IPS DF 4.7 (cell line): ENCODE measurements around the gene TLR1.
"Not testable (repeated sequence)": the region's sequence is repeated elsewhere in the genome, so short reads cannot be mapped to it uniquely, and the experiment has no call there.

Experiments
- DNase-seq: peaks from one replicate; pipeline ENCODE4 v3.0.0-alpha.2; 2013; ENCODE audit warnings: low spot score; ENCODE audit errors: extremely low read depth

Gene TLR1

DNA sequence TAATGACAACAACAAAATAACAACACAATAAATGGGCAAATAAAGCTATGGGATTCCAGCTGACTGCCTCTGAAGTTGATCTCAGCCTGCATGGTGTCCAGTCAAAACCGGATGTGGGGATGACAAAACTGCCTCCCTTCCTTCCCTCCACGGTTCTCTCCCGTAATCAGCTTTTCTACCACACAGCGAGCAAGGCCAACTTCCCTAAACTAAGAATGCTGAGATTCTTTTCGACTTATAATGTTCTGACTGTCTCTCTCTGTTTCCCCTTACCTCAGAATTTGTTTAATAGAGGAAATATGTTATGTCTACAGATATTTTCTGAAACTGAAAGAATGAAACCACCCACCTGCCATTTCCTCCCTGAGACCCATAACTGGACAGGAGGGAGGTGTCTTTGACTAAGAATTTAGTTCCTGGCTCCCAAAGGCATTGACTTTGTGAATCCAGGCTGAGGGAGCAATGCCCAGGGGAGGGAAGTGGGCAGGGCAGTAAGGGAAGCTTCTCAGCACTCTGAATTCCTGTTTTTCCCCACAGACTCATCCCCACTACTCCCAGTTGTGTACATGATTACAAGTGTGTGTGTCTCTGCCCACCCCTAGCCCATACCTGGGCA, 1.0 kb upstream of the TLR1 start:
- DNase-seq = no peak

DNA sequence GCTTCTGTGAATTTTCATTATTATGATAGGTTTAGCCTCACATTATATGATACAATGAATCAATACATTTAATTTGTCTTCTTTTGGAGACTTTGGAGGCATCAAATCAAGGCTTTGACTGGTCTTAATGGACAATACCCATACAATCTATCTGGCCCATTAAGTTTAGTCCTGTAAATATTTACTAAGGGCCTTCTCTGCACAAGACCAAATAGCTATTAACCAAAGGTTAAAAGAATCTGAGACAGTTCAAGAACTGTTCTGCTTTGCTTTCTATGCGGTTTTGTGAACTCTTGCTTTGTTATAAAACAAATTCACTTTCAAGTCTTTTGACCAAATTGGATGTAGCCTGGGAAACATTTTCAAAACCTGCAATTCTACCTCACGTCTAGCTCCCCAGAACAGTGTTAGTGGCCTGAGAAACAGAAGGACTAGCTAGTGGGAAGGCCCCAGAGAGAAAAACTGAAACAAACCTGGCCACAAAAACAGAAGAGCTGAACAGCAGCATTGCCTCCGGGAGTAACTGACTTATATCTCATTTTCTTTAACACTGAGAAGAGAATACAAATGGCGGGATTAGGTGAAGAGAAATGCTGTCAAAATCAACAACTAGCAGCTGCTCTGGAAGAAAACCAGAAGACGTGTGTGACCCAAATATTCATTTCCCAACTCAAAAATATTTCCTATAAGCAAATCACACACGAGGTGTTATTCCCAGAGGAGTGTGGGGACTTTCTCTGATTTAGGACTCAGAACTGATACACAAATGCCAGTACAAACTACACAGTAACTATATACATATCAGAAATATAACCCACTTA, 548 bp downstream of the TLR1 start:
- DNase-seq = no peak

DNA sequence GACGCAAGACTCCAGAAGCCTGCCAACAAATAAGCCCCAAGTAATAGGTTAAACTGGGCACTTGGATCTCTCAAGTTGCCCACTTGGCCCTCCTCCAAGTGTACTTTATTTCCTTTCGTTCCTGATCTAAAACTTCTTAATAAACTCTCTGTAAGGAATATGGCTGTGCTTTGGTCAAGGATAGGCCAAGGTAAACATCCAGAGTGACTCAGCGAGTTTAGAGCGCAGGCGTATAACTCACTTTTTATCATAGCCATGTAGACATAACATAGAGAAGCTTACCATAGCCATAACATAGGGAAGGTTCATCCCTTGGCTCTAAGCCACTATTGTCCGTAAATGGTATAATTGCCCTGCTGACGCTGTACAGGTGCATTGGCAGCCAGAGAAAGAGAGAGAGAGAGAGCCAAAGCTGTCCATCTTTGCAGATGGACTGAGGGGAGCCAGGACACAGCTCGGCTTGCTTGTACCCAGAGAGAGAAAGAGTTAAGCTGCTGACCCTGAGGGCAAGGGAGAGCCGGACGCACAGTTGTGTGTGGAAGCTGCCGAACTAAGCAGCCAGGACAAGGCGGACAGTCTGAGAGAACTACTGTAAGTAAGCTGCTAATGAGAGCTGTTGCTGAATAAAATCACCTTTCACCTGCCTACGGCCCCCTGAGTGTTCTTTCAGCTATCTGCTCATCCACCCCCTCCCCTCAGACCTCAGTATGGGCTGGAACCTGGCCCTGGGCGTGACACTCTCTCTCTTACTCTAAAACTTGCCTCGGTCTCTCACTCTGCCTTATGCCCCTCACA, 1.8 kb downstream of the TLR1 start:
- no peak for DNase-seq

DNA sequence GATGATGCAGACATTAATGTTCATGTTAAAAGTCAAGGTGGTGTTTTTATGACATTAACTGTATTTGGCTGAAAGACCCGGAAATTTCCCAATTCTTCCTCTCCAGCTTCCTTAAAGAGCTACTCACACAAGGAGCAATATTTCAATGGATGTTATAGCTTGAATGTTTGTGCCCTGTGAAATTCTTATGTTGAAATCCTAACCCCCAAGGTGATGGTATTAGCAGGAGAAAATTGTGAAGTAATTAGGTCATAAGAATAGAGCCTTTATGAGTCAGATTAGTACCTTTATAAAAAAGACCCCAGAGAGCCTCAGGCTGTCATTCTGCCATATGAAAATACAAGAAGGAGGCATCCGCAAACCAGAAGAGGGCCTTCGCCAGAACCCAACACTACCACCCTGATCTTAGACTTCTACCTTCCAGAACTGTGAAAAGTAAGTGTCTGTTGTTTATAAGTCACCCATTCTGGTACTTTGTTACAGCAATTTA, 3.6 kb downstream of the TLR1 start:
- DNase-seq = no peak

DNA sequence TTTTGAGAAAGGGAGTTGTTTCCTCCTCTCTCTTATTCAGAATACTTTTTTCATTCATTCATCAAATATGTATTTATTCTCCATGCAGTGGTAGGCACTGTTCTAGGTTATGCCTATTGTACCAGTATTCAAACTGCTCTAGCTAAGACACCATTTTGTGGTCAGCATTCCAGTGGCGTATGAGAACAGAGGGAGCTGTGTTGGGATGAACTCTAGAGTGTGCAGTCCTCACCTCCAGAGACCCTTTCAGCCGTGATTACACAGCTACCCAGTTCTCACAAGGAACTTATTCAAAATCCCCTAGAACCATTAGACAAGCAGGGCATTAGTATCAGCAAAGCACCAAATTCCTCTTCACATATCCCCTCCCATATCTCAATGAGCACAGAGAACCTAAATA, 4.2 kb downstream of the TLR1 start:
- DNase-seq = no peak

DNA sequence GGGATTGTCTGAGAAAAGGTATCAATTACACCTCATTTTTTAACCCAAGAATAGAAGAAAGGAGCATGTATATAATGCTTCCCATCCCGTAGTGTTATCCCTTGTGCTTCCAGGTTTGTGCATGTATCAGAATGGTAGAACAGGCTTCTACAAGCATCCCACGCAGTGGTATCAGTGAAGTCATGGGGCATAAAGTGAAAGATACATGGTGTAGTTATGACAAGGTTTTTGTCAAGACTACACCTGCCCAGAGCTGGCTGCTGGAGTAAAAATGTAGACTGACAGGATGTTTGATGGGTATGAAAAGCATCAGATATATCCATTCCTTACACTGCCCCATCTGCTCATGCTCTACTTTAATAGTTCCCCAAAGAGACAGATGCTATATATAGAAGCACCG, 9.5 kb downstream of the TLR1 start:
- DNase-seq = no peak

DNA sequence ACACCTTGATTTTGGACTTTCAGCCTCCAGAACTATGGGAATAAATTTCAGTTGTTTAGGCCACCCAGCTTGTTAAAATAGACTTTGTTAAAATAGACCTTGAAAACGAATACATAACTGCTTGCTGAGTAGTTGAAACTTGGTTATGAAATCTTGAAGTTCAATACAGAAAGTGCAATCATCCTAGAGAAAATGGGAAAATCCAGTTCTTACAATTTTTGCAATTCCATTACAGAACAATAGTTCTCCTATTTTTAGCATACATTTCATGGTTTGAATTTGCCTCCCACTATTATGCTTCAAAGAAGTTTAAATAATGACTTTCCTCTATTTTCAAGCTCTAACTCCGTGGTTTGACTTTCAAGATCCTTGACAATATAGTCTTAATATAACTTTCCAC, 10.5 kb downstream of the TLR1 start:
- DNase-seq = no peak

DNA sequence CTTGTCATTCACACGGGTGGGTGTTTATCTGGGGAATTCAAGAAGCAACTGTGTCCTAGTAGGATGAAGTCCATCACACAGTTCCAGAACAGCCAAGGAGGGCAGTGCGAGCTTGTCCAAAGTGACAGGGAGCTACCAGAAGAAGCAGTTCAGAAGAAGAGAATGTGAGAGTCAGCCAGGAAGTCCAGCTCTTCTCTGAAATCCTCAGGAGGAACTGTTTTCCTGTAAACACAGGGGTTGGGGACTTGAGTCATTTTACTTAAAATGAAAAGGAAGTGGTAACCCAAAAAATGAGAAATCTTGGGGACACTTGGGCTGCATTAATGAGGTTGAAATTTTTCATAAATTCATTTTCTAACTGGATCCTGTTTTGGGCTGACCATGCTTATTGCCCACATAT, 13.6 kb downstream of the TLR1 start:
- no peak for DNase-seq

DNA sequence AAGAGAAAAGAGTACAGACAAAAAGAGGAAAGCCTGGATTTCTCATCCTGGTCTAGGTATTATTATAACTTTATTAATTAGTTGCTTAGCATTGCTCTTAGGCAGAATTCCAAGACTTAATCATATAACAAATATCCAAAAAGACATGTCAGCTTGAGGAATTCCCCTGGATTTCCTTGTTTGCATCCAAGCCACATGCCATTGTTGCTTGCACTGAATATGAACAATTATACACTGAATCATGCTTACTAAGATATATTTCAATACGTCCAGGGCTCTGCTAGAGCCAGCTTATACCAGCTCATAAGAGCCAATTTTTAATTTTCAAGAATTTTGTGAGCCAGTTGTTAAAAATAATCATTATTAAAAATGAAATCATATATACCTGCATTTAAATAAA, 16.3 kb downstream of the TLR1 start:
- no peak for DNase-seq

DNA sequence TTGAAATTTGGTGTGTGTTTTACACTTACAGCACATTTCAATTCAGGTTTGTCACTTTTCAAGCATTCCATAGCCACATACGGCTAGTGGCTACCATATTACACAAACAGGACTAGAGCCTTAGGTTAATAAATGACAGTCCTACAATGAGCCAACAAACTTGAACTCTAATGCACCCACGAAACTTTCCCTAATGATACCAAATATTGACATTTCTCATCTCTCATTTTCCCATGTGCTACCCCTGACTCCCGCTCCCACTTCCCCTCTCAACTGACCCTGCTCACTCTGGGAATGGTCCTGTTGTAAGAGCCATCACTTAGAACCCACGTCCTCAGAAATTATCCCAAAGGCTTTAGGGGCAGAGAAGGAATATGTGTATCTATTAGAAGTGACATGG, 16.9 kb downstream of the TLR1 start:
- no peak for DNase-seq

DNA sequence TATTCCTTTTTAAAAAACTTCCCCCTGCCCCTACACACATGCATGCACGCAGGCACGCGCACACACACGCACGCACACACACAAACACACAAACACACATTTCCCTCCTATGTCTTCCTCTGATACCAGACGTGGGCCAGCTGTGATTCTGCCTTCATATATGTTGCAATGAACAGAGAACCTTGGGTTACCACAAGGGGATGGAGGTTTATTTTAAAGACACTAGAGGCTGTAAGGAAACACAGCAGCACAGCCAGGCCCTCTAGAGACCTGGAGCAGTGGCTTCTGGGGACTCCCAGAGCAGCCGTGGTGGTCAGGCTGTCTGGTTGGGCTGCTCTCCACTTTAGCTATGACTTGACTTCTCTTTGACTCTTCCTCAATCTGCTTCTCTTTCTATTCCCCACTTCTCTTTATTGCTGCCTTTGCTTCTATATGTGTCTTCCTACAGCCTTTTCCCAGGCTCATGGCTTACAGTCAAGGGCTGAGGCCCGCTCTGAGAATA, 18.6 kb downstream of the TLR1 start:
- DNase-seq = no peak

DNA sequence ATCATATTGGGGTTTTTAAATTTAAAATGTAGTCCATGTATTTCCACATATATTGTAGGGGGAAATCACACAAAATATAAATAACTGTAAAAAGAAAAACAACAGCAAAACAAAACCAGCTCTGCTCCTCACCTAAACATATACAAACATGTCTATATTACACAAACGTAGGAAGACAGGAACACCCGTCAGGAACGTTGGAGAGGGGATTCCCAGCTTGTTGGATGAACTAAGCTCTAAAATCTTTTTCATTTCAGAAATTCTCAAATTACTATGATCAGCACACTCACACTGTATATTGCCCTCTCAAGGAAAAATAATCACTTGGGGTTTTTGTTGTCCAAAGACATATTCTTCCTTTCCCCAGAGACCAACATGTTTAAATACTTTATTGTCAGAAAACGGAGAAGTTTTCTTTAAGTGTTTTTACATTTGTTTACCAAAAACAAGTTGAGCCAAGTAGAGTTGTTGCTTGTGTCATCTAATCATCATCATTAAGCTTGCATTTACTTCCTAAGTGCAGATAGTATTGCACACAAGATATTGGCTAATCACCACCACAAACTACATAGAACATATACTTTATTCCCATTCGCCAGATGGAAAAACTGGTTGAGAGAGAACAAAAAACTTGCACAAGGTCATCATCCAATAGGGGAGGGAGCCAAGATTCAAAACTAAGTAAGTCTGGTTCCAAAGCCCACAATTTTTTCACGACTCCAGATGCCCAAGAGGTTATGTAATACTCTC, 19.4 kb downstream of the TLR1 start:
- no peak for DNase-seq

DNA sequence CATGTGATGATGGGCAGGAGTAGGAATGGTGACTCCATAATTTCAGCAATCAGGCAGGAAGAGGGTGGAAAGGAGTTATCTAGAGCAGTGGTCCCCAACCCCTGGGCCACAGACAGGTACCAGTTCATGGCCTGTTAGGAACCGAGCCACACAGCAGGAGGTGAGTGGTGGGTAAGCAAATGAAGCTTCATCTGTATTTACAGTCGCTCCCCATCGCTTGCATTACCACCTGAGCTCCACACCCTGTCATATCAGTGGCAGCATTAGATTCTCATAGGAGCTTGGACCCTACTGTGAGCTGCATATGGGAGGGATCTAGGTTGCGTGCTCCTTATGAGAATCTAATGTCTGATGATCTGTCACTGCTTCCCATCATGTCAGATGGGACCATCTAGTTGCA, 20.4 kb downstream of the TLR1 start:
- DNase-seq = no peak

DNA sequence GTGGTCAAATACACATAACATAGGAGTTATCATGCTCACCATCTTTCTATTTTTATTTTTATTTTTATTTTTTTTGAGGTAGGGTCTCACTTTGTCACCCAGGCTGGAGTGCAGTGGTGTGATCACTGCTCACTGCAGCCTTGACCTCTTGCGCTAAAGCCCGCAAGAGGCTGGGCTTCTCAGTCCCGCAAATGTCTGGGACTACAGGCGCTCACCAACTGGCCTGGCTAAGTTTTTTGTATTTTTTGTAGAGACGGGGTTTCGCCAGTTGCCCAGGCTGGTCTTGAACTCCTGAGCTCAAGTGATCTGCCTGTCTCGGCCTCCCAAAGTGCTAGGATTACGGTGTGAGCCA, 21.5 kb downstream of the TLR1 start:
- DNase-seq = no peak

DNA sequence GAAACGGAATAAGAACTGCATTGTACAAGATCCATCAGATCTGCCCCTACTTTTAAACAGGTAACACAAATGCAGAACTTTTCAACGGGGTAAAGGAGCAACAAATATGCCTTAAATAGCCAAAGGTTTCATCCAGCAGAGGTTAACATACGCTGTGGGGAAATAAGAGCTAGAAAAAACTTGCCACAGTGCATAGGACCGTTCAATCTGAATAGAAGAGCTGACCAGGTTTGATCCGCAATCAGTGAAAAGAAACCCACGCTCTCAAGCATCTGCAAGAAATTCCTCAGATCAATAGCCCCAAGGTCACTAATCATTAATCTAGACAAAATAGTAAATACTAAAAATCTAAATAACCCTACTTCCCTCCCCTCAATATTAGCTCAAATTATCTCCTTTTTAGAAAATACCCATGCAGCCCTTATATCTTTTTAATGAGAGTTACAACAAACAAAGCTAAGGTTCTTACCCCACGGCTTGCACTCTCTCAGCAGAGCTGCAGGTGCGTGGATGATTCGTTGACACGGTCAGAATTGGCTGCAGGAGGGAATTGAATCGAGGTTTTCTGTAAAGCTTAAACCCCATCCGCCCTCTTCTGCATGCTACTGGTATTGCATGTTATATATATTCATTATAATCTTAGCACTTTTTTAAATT, 22.0 kb downstream of the TLR1 start, which contains the start of gene TLR10:
Gene TLR10, minus strand, starts transcription at position 539 of the 657 bp plus-strand sequence. CDS start 7,400 bp downstream, outside the sequence.
- peak; percentile 11 for DNase-seq

DNA sequence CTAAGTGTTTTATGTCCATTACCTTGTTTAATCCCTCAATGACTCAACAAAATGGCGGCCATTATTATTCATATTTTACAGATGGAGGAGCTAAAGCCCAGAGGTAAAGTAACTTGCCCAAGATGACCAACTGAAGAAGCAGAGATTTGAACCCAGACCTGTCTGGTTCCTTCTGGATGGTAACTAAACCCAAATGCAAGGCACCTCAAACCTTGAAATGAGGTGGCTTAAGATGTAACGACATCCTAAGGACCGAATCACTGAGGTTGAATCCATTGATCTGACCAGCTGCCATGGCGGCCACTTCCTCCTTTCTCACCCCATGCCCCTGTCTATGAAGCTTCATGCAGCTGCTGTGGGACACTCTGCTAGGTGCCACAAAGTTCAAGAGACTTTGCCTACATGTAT, 22.7 kb downstream of the TLR1 start:
- DNase-seq = no peak

DNA sequence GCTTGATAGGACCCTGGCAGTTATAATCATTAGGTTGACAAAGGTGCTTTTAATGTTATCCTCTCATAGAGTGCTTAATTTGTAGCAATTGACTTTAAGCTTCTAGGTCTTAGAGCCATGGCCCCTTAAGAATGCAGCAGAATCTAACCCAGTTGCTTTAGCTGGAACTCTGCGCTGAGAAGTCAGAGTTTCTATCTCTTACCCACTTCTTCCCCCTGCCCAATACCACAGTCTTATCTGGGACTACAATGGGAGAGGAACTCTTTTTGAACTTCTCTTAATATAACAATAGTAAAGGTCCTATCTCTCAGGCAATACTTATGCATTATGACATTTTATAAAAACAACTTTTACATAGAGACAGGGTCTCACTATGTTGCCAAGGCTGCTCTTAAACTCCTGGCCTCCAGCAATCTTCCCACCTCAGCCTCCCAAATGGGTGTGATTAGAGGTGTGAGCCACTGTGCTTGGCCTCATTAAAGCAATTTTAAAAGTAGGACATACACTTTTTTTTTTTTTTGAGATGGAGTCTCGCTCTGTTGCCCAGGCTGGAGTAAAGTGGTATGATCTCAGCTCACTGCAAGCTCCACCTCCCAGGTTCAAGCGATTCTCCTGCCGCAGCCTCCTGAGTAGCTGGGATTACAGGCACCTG, 23.6 kb downstream of the TLR1 start:
- DNase-seq = no peak

DNA sequence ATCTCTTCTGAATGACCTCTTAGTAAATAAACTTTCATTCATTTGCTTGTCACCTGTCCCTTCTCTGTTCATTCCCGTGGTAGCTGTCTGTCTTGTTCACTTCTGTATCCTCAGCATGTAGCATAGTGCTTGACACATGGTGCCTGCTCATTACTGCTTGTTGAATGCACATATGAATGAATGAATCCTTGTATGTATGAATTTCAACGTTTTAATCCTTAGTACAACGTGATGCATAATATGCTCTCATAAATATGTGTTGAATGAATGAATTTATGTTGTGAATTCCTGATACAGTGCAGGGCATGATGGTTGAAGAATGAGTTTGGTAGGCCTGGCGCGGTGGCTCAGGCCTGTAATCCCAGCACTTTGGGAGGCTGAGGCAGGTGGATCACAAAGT, 24.8 kb downstream of the TLR1 start:
- DNase-seq = no peak

DNA sequence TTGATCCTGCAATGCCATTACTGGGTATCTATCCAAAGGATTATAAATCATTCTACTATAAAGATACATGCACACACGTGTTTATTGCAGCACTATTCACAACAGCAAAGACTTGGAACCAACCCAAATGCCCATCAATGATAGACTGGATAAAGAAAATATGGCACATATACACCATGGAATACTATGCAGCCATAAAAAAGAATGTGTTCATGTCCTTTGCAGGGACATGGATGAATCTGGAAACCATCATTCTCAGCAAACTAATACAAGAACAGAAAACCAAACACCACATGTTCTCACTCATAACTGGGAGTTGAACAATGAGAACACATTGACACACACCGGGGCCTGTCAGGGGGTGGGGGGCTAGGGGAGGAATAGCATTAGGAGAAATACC, 26.7 kb downstream of the TLR1 start:
- not testable (repeated sequence) for DNase-seq

DNA sequence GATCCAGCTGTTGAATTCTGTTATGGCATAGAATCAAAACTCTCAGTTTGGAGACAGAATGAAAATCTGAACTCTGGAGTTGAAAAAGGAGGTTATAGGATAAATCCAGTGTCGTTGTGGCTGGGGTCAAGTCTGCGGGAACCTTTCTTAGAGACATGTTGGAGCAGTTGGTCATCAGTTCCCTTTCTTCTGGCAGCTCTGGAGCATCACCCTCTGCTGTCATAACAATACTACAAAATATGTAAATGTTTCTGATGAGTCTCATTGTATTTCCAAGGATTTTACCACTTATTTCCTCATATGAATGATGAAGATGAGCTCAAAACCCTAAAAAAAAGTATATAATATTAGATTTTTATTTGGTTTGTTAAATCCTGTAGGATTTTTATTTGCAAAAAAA, 29.3 kb downstream of the TLR1 start:
- DNase-seq = no peak
